AG09309 (cell line): ENCODE results near the gene PHPT1.
"Not testable (repeated sequence)": the region's sequence is repeated elsewhere in the genome, so short reads cannot be mapped to it uniquely, and the experiment has no call there.

ENCODE experiments used
- DNase-seq: peaks from one replicate; pipeline ENCODE4 v3.0.0-alpha.2; 2010; ENCODE audit warnings: low read depth
- H3K4me3 ChIP-seq: 2 replicates; pipeline ENCODE4 v1.5.1; 2011; ENCODE audit warnings: mild to moderate bottlenecking, low read depth, low read length, moderate library complexity; ENCODE audit not compliant: control insufficient read depth
- TF ChIP-seq, protein P1 (sequence below): IDR thresholded peaks from 2 replicates; pipeline ENCODE4 v1.5.1; 2011; ENCODE audit warnings: mild to moderate bottlenecking, low read depth, low read length, inconsistent platforms; ENCODE audit not compliant: insufficient read depth, control insufficient read depth; ENCODE audit errors: missing control alignments

PHPT1 gene

DNA sequence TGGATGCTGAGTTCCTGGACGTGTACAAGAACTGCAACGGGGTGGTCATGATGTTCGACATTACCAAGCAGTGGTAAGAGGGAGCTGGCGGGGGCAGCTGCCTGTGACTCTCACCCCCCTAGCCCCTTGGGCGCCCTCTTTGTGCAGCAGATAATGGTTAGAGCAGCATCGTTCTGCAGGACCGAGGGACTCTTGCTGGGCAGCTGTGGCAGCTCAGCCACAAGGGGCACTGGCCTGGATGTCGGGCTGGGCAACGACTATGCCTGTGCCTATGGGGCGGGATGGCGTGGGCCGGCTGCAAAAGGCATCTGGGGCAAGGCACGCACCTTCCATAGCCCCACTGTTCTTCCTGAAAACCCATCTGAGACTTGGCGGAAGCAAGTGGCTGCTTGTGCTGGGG is 19.8 kb upstream of the PHPT1 start:
- H3K4me3 ChIP-seq, result no peak overlapping the region
- no peak for DNase-seq
- TF ChIP-seq, protein P1, sequence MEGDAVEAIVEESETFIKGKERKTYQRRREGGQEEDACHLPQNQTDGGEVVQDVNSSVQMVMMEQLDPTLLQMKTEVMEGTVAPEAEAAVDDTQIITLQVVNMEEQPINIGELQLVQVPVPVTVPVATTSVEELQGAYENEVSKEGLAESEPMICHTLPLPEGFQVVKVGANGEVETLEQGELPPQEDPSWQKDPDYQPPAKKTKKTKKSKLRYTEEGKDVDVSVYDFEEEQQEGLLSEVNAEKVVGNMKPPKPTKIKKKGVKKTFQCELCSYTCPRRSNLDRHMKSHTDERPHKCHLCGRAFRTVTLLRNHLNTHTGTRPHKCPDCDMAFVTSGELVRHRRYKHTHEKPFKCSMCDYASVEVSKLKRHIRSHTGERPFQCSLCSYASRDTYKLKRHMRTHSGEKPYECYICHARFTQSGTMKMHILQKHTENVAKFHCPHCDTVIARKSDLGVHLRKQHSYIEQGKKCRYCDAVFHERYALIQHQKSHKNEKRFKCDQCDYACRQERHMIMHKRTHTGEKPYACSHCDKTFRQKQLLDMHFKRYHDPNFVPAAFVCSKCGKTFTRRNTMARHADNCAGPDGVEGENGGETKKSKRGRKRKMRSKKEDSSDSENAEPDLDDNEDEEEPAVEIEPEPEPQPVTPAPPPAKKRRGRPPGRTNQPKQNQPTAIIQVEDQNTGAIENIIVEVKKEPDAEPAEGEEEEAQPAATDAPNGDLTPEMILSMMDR, result no peak

DNA sequence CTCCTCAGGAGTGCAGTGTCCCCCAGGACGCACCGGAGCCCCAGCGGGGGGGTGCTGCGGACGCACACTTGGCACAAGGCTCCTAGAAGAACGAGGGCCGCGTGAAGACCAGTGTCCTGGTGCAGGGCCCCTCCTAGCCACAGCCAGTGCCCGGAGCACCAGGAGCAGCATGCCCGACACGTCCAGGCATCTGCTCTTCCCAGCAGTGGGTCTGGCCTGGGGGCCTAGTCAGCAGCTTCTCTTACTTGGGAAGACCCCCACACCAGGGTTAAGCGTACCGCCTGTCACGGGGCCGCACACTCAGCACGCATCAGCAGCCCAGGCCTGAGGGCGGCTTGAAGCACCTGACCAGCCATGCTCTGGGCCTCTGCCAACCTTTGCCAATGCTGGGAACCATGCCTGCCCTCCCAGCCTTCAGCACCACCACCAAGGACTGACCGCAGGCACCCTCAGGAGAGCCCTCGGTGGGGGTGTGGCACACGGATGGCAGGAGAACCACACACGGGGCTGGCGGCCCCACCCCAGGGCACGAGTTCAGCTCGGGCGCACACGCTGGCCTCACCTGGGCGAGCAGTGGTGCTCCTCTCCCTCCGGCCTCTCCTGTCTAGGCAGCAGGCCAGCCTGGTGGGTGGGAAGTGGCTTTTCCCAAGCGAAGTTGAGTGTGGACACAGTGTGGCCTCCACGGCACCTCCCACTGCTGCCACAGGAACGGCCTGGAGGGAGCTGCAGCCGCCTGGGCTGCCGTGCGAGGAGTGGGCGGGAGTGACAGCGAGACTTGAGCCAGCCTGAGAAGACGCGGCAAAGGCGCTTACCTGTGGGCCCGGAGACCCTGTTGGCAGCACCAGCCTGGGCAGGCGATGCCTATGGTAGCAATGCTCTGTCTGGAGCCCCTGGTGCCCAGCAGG is 19.0 kb upstream of the PHPT1 start:
- DNase-seq, result no peak
- no peak overlapping the region for H3K4me3 ChIP-seq
- TF ChIP-seq, protein P1, result no peak

DNA sequence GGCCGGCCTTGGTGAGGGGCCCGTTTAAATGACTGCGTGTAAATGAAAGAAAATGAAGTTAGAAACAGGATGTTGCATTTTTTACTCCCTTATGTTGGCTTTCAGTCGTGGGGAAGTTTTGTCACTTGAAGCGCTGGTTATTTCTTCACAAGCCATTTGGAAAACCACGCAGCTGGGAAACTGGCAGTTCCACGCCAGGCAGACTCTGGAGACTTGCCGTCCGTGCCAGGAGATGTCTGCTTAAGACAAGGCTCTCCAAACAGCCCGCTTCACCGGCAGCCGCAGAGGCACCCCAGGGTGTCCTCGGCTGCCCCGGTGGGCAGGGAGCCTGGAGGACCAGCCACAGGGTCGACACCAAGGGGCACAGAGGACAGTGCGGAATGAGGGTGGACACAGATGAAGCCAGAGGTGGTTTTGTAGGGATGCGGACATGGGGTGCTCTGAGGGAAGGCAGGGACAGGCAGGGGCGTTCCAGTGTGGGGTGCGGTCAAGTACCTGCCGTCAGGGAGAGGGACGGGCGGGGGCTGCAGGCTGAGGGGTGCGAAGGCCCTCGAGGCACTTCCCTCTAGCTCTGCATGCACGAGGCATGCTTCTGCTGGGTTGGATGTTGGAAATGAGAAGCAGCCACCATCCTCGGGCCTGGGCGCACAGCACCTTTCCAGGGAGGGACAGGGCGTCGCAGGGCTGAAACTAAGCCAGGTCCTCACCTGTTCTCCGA is 18.0 kb upstream of the PHPT1 start:
- TF ChIP-seq, protein P1, result no peak
- no peak for DNase-seq
- no peak overlapping the region for H3K4me3 ChIP-seq

DNA sequence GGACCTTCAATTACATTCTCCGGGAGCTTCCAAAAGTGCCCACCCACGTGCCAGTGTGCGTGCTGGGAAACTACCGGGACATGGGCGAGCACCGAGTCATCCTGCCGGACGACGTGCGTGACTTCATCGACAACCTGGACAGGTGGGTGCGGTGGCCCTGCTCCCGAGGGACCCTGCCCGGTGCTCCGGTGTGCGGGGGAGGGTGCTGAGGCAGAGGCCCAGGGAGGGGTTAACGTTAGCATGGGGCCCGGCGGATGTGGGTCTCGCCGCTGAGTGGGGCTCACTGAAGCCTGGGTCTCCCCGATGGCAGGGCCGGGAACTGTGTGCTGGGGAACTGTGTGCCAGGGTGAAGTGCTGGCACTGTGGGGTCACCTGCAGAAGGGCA is 17.5 kb upstream of the PHPT1 start:
- TF ChIP-seq, protein P1, result no peak
- no peak overlapping the region for H3K4me3 ChIP-seq
- DNase-seq, result no peak

DNA sequence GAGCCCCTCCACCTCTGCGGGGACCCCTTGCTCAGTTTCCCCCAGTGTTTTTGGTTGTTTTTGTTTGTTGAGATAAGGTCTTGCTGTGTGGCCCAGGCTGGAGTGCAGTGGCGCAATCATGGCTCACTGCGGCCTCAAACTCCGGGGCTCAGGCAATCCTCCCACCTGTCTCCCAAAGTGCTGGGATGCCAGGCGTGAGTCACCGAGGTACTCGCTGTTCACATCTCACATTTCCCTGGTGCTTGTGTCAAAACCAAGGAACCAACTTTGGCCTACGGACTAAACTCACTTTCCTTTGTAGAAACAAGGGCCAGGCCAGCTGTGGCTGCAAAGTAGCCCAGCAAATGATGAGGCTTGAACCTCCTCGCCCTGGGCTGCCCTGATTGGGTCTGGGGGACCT is 16.6 kb upstream of the PHPT1 start:
- H3K4me3 ChIP-seq, result no peak overlapping the region
- DNase-seq, result no peak
- TF ChIP-seq, protein P1, result no peak

DNA sequence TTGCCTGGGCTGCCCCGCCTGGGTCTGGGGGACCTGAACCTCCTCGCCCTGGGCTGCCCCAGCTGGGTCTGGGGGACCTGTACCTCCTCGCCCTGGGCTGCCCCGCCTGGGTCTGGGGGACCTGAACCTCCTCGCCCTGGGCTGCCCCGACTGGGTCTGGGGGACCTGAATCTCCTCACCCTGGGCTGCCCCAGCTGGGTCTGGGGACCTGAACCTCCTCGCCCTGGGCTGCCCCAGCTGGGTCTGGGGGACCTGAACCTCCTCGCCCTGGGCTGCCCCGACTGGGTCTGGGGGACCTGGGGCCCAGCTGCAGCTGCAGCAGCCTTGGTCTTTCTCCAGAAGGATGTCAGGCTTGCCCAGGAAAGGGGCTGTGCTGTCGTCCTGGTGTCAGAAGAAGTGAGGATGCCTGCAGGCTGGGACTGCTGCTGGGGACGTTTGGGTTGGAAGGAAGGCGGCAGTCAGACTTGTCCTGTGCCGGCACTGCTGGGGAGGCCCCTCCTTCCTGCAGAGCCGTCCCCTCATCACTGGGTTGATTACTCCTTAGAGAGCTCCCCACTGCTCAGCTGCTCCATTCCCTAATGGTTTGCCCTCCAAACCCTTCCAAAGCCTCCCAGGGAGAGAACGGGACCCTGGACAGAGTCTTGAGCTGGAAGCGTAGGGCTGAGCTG is 15.7 kb upstream of the PHPT1 start:
- not testable (repeated sequence) for DNase-seq, H3K4me3 ChIP-seq
